NT2/D1 (cell line): ENCODE measurements around the gene NBAS.

ENCODE experiments used
- DNase-seq: peaks from one replicate; pipeline ENCODE4 v3.0.0-alpha.2; 2011; ENCODE audit warnings: low read depth, low spot score
- H3K27me3 ChIP-seq: 2 replicates; pipeline ENCODE4 v1.6.0; 2011; ENCODE audit warnings: mild to moderate bottlenecking; ENCODE audit not compliant: insufficient read length, insufficient read depth
- H3K36me3 ChIP-seq: 2 replicates; pipeline ENCODE4 v1.6.1; 2011; ENCODE audit warnings: mild to moderate bottlenecking, low read length, mixed read lengths; ENCODE audit not compliant: insufficient read depth, insufficient read length
- H3K4me1 ChIP-seq: 2 replicates; pipeline ENCODE4 v1.5.1; 2011; ENCODE audit not compliant: insufficient read depth, insufficient read length
- H3K4me3 ChIP-seq: 2 replicates; pipeline ENCODE4 v1.5.1; 2011; ENCODE audit warnings: low read depth; ENCODE audit not compliant: insufficient read length
- H3K9ac ChIP-seq: 2 replicates; pipeline ENCODE4 v1.6.0; 2011; ENCODE audit warnings: low read depth; ENCODE audit not compliant: insufficient read length
- H3K9me3 ChIP-seq: 2 replicates; pipeline ENCODE4 v1.5.1; 2011; ENCODE audit warnings: mild to moderate bottlenecking, low read length; ENCODE audit not compliant: insufficient read depth
- SUZ12 ChIP-seq: IDR thresholded peaks from 2 replicates; pipeline ENCODE4 v1.6.1; 2011; ENCODE audit not compliant: insufficient read length, insufficient read depth; ENCODE audit errors: extremely low read depth
- YY1 ChIP-seq: IDR thresholded peaks from 2 replicates; pipeline ENCODE4 v1.6.1; 2011; ENCODE audit not compliant: insufficient read length, insufficient read depth
- ZNF274 ChIP-seq: IDR thresholded peaks from 2 replicates; pipeline ENCODE4 v1.6.1; 2011; ENCODE audit warnings: mild to moderate bottlenecking, low read depth, low read length

NBAS gene

DNA sequence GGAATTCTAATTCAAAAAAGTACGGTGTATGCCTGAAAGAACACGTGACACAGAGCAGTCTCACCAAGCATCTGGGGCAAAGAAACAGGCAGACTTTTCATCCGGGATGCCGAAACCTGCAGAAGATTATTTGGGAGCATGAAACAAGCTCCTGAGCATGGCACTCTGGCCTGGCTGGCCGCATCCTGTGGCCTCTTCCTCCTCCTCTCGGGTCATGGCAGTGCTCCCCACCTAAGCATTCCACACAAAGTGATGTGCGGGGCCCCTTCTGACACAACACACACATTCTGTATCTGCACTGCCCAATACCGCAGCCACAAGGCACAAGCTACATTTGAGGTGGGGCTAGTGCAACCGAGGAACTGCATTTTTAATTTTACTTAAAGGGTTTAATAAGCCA, 380.8 kb downstream of the NBAS start:
- Histone ChIP-seq H3K9me3 (no peaks in the 10 kb centered on the region), H3K27me3 (no peaks in the 10 kb centered on the region), H3K9ac (no peak overlapping the region), H3K4me3 (no peak overlapping the region), H3K4me1 (no peaks in the 10 kb centered on the region), H3K36me3 (peaks cover 4% of the 10 kb centered on the region)
- DNase-seq: no peak
- no peak for TF ChIP-seq YY1
- TF ChIP-seq SUZ12: no peak
- TF ChIP-seq ZNF274: no peak

- no peak for DNase-seq
- Histone ChIP-seq H3K4me1 (no peaks in the 10 kb centered on the region), H3K9me3 (no peaks in the 10 kb centered on the region), H3K4me3 (no peak overlapping the region), H3K36me3 (peaks cover 4% of the 10 kb centered on the region), H3K9ac (no peak overlapping the region), H3K27me3 (no peaks in the 10 kb centered on the region)
- no peak for TF ChIP-seq ZNF274
- no peak for TF ChIP-seq SUZ12
- no peak for TF ChIP-seq YY1
Measured at GRCh38 chr2:15178946-15179345, 382.2 kb downstream of the NBAS start.

DNA sequence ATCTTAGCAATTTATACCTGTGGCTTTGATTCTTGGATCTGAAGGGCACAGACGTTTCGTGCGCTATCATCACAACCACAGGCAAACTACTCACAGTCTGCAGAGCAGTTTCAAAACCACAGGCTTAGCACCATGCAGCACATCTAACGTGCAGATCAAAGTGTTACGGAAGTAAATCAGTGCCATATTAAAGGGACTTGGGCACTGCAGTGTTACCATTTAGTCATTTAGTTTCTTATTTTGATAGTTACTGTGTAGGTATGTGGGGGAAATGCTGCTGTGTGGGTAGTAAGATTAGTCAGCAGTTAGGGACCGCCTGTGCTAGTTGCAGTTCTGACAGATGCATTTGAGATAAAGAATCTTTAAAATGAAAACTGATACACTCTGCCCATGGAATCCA, 384.0 kb downstream of the NBAS start:
- H3K27me3 ChIP-seq: no peaks in the 10 kb centered on the region
- no peak overlapping the region for H3K9ac ChIP-seq
- H3K9me3 ChIP-seq: no peaks in the 10 kb centered on the region
- DNase-seq: no peak
- peaks cover 4% of the 10 kb centered on the region for H3K36me3 ChIP-seq
- no peaks in the 10 kb centered on the region for H3K4me1 ChIP-seq
- TF ChIP-seq ZNF274 (no peak), YY1 (no peak), SUZ12 (no peak)
- H3K4me3 ChIP-seq: no peak overlapping the region

DNA sequence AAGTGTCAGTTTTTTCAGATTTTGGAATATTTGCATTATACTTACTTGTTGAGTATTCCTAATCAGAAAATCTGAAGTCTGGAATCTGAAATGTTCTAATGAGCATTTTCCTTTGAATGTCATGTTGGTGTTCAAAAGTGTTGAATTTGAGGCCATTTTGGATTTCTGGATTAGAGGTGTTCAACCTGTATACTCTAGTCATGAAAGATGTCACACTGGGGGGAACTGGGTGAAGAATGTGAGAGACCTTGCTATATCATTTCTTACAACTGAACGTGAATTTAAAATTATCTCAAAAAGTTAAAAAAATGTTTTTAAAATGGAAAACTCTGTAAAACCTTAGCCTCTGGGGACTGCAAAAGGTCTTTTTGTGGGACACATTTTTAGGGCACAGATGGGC, 384.5 kb downstream of the NBAS start:
- H3K27me3 ChIP-seq: no peaks in the 10 kb centered on the region
- no peak overlapping the region for H3K9ac ChIP-seq
- no peaks in the 10 kb centered on the region for H3K36me3 ChIP-seq
- H3K4me3 ChIP-seq: no peak overlapping the region
- no peaks in the 10 kb centered on the region for H3K9me3 ChIP-seq
- no peak for DNase-seq
- no peaks in the 10 kb centered on the region for H3K4me1 ChIP-seq
- TF ChIP-seq ZNF274 (no peak), YY1 (no peak), SUZ12 (no peak)

DNA sequence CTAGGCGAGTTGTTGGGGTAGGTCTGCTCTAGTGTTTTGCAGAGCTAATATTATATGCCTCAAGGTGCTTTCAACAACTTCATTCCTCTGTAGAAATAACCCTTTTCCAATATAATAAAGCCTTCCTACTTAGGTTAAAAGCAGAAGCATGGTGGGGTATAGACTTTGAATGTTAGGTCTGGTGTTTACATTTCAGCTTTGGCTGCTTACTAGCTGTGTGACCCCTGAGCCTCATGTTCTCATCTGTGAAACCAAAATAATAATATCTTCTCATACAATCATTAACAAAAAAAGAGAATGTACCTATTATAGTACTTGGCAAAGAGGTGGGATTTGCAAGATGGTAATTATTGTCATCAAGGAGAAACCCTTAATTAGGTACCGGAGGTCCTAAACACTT, 386.6 kb downstream of the NBAS start:
- H3K27me3 ChIP-seq: no peaks in the 10 kb centered on the region
- DNase-seq: no peak
- H3K9ac ChIP-seq: no peak overlapping the region
- H3K9me3 ChIP-seq: no peaks in the 10 kb centered on the region
- TF ChIP-seq SUZ12: no peak
- no peak for TF ChIP-seq ZNF274
- TF ChIP-seq YY1: no peak
- peaks cover 4% of the 10 kb centered on the region for H3K4me1 ChIP-seq
- no peaks in the 10 kb centered on the region for H3K36me3 ChIP-seq
- no peak overlapping the region for H3K4me3 ChIP-seq

DNA sequence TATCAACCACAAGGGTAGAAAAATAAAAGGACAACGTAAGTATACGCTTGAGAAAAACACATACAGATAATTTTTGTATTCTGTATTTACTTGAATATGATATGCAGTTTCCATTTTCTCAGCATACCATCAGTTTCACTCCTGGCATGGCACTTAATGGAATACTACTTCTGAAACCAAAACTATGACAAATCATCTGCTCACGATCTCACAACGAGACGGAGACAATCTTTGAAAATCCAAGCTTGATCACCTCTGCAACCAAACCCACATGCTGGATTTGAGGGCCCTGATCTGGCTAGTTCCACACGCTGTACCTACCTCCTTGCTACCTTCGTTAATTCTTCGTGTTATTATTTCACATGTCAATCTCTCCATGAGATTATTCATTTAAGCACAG, 387.6 kb downstream of the NBAS start:
- Histone ChIP-seq H3K9ac (no peak overlapping the region), H3K27me3 (no peaks in the 10 kb centered on the region), H3K4me1 (peaks cover 4% of the 10 kb centered on the region), H3K9me3 (no peaks in the 10 kb centered on the region), H3K4me3 (no peak overlapping the region), H3K36me3 (no peaks in the 10 kb centered on the region)
- TF ChIP-seq ZNF274 (no peak), YY1 (no peak), SUZ12 (no peak)
- no peak for DNase-seq

GRCh38 chr2:15172825-15173224, 388.3 kb downstream of the NBAS start:
- Histone ChIP-seq H3K9me3 (no peaks in the 10 kb centered on the region), H3K9ac (no peak overlapping the region), H3K27me3 (no peaks in the 10 kb centered on the region), H3K4me3 (no peak overlapping the region), H3K36me3 (no peaks in the 10 kb centered on the region), H3K4me1 (peaks cover 4% of the 10 kb centered on the region)
- no peak for DNase-seq
- no peak for TF ChIP-seq ZNF274
- TF ChIP-seq YY1: no peak
- TF ChIP-seq SUZ12: no peak

GRCh38 chr2:15170070-15170775, 390.9 kb downstream of the NBAS start:
- peak overlapping the region; percentile 17 for H3K9ac ChIP-seq
- peak; percentile 66 for DNase-seq
- H3K36me3 ChIP-seq: peaks cover 4% of the 10 kb centered on the region
- H3K9me3 ChIP-seq: no peaks in the 10 kb centered on the region
- no peaks in the 10 kb centered on the region for H3K27me3 ChIP-seq
- TF ChIP-seq SUZ12: no peak
- TF ChIP-seq YY1: no peak
- TF ChIP-seq ZNF274: no peak
- H3K4me1 ChIP-seq: peaks cover 4% of the 10 kb centered on the region
- no peak overlapping the region for H3K4me3 ChIP-seq
